Measurements from ENCODE around the gene SEMA6B.
"Not testable (repeated sequence)": the region's sequence is repeated elsewhere in the genome, so short reads cannot be mapped to it uniquely, and the experiment has no call there.

The SEMA6B gene

GRCh38 chr19:4568886-4569285 lies 9.4 kb upstream of the SEMA6B start:
- no peak for DNase-seq
- no peaks in the 10 kb centered on the region for H3K9me3 ChIP-seq

DNA sequence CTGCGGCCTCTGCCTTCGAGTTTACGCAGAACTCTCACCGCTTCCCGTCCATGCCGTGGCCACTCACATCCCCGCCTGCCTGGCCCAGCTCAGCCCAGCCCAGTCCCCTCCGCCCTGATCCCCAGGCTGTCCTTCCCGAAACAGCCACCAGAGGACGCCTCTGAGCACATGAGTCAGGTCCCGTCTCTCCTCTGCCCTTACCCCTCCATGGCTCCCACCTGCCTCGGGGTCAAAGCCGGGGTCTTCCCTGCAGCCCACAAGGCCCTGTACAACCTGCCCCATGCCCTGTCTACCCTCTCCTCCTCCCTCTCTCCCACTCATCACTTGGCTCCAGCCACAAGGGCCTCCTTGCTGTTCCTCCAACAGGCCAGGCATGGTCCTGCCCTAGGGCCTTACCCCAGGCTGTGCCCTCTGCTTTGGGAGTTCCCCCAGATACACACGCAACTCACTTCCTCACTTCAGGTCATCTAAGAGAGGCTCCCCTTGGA lies 8.1 kb upstream of the SEMA6B start:
- intact Hi-C loops (cut with DNase I; ENCODE audit: low total_unique reads): no loop called here
- H3K9me3 ChIP-seq: no peaks in the 10 kb centered on the region
- peaks cover 0 to 44% of the 10 kb centered on the region in 2 donors for H3K27me3 ChIP-seq
- H3K27ac ChIP-seq: no peak overlapping the region
- no peaks in the 10 kb centered on the region for H3K36me3 ChIP-seq
- no peaks in the 10 kb centered on the region for H3K4me1 ChIP-seq
- H3K4me3 ChIP-seq: no peak overlapping the region
- TF ChIP-seq, protein P1, sequence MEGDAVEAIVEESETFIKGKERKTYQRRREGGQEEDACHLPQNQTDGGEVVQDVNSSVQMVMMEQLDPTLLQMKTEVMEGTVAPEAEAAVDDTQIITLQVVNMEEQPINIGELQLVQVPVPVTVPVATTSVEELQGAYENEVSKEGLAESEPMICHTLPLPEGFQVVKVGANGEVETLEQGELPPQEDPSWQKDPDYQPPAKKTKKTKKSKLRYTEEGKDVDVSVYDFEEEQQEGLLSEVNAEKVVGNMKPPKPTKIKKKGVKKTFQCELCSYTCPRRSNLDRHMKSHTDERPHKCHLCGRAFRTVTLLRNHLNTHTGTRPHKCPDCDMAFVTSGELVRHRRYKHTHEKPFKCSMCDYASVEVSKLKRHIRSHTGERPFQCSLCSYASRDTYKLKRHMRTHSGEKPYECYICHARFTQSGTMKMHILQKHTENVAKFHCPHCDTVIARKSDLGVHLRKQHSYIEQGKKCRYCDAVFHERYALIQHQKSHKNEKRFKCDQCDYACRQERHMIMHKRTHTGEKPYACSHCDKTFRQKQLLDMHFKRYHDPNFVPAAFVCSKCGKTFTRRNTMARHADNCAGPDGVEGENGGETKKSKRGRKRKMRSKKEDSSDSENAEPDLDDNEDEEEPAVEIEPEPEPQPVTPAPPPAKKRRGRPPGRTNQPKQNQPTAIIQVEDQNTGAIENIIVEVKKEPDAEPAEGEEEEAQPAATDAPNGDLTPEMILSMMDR (IDR thresholded peaks at IDR 0.05): peak; percentile 44 to 52
- DNase-seq: no peak

More at GRCh38 chr19:4568886-4569285, 9.4 kb upstream of the SEMA6B start:
- TF ChIP-seq, protein P1 (IDR thresholded peaks at IDR 0.05): no peak
- Histone ChIP-seq H3K4me3 (no peak overlapping the region), H3K4me1 (no peaks in the 10 kb centered on the region), H3K36me3 (no peaks in the 10 kb centered on the region), H3K27me3 (peaks cover 0 to 57% of the 10 kb centered on the region in 2 donors), H3K27ac (no peak overlapping the region)
- intact Hi-C loops (cut with DNase I; ENCODE audit: low total_unique reads): no loop called here

DNA sequence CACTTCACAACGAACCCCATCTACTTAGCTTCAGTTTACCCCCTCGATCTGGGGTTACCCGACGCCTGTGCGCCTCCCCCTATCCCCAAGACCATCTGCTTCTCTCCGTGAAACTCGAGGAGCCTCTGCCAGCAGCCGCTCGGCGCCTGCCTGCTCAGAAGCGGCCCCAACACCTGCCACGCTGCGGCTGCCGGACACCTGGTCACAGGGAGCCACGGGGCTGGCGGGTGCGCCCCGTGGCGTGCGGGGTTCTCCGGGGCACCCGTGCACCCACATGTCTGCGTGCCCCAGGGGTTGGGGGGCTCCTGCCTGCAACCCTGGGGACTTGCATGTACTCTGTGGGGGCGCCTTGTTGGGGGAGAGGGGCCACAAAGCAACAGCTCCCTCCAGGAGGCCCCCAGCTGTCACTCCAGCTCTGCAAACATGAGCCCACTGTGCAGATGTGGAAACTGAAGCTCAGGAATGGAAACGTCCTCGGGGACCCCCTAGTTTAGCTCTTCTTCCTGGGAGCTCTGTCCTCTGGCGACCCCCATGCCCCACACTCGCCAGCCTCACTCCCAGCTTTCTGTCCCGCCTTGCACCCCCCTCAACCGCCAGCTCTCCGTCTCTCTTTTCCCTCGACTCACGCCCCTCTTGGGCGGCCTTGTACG lies 7.0 kb upstream of the SEMA6B start:
- intact Hi-C loops (cut with DNase I; ENCODE audit: low total_unique reads): no loop called here
- Histone ChIP-seq H3K27ac (no peak overlapping the region), H3K4me3 (no peak overlapping the region), H3K27me3 (peaks cover 0 to 39% of the 10 kb centered on the region in 2 donors), H3K4me1 (no peaks in the 10 kb centered on the region), H3K36me3 (no peaks in the 10 kb centered on the region), H3K9me3 (no peaks in the 10 kb centered on the region)
- TF ChIP-seq, protein P1 (IDR thresholded peaks at IDR 0.05): no peak
- no peak for DNase-seq

- H3K4me1 ChIP-seq, H3K27ac ChIP-seq, H3K36me3 ChIP-seq, H3K4me3 ChIP-seq, DNase-seq, H3K9me3 ChIP-seq: not testable (repeated sequence)
- H3K27me3 ChIP-seq: peaks cover 0 to 31% of the 10 kb centered on the region in 2 donors
- intact Hi-C loops (cut with DNase I; ENCODE audit: low total_unique reads): loop anchor here (5.0 kb wide), 1 partner anchor 59 kb away; no protein-coding TSS in a partner anchor
These were observed 4.1 kb upstream of the SEMA6B start for GRCh38 chr19:4563562-4563961.

- peaks cover 0 to 31% of the 10 kb centered on the region in 2 donors for H3K27me3 ChIP-seq
- H3K4me3 ChIP-seq, H3K36me3 ChIP-seq, DNase-seq, H3K27ac ChIP-seq, H3K4me1 ChIP-seq, H3K9me3 ChIP-seq: not testable (repeated sequence)
- intact Hi-C loops (cut with DNase I; ENCODE audit: low total_unique reads): loop anchor here (5.0 kb wide), 1 partner anchor 60 kb away; no protein-coding TSS in a partner anchor
These were observed 2.6 kb upstream of the SEMA6B start for GRCh38 chr19:4562085-4562484.

- intact Hi-C loops (cut with DNase I; ENCODE audit: low total_unique reads): loop anchor here (5.0 kb wide), 1 partner anchor 79 kb away; the partner anchor contains the start of gene TNFAIP8L1
- Histone ChIP-seq H3K27ac (no peak overlapping the region), H3K27me3 (peaks cover 0 to 30% of the 10 kb centered on the region in 2 donors), H3K9me3 (no peaks in the 10 kb centered on the region), H3K36me3 (no peaks in the 10 kb centered on the region), H3K4me1 (no peaks in the 10 kb centered on the region), H3K4me3 (peak overlapping the region in 1 of 2 donors; percentile 34)
- TF ChIP-seq, protein P1 (IDR thresholded peaks at IDR 0.05): peak; percentile 86 to 100
- no peak for DNase-seq
These were observed 1.2 kb downstream of the SEMA6B start for GRCh38 chr19:4557971-4558941.

Data from tibial artery (tissue), 4 donors.